Measurements from ENCODE around the gene ZNF761.
A peak's percentile ranks its signal among the peaks of the same experiment; 100 is the strongest.

Gene ZNF761

DNA sequence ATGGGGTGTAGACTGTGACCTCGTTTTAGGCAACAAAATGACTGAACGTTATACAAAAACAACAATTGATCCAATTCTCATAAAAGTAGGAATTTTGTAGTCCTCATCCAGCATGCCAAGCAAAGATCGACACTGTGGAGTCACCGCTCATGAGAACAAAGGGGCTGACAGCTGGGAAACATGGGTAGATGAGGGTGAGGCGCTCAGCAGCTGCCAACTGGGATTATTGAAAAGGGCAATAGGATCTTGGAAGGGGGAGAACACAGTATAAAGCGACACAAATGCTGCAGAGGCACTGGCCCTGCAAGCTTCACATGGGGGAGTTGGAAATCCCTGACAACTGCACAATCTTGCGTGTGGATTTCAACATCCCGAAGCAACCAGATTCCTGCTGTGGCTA is 42.2 kb upstream of the ZNF761 start:
- H3K27ac ChIP-seq (ENCODE audit: low read depth, low read length) = no peak overlapping the region
- H3K36me3 ChIP-seq (ENCODE audit: low read length) = peaks cover 21% of the 10 kb centered on the region
- H3K4me2 ChIP-seq (ENCODE audit: low read depth, low read length, poor library complexity, severe bottlenecking) = no peak overlapping the region
- H3K27me3 ChIP-seq (ENCODE audit: low read length) = no peaks in the 10 kb centered on the region
- H3K79me2 ChIP-seq (ENCODE audit: insufficient read depth, low read length) = no peaks in the 10 kb centered on the region
- no peaks in the 10 kb centered on the region for H3K9me2 ChIP-seq (replicated peaks; ENCODE audit: insufficient read depth, low read length)
- H3K9me3 ChIP-seq (ENCODE audit: insufficient read depth, low read length) = peaks cover 28% of the 10 kb centered on the region; the same call in 1 of the 2 replicates
- TF ChIP-seq, protein P1, sequence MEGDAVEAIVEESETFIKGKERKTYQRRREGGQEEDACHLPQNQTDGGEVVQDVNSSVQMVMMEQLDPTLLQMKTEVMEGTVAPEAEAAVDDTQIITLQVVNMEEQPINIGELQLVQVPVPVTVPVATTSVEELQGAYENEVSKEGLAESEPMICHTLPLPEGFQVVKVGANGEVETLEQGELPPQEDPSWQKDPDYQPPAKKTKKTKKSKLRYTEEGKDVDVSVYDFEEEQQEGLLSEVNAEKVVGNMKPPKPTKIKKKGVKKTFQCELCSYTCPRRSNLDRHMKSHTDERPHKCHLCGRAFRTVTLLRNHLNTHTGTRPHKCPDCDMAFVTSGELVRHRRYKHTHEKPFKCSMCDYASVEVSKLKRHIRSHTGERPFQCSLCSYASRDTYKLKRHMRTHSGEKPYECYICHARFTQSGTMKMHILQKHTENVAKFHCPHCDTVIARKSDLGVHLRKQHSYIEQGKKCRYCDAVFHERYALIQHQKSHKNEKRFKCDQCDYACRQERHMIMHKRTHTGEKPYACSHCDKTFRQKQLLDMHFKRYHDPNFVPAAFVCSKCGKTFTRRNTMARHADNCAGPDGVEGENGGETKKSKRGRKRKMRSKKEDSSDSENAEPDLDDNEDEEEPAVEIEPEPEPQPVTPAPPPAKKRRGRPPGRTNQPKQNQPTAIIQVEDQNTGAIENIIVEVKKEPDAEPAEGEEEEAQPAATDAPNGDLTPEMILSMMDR (IDR thresholded peaks at IDR 0.05; ENCODE audit: insufficient read depth, low read length, poor library complexity, severe bottlenecking) = no peak
- TF ChIP-seq EZH2phosphoT487 (conservative IDR thresholded peaks at IDR 0.05; ENCODE audit: low read length) = no peak
- no peak overlapping the region for H2AFZ ChIP-seq (ENCODE audit: low read depth, low read length, severe bottlenecking)
- no peaks in the 10 kb centered on the region for H4K20me1 ChIP-seq (ENCODE audit: low read depth, low read length)
- H3K4me3 ChIP-seq (ENCODE audit: insufficient read depth, low read length, poor library complexity, severe bottlenecking) = no peak overlapping the region
- no peak overlapping the region for H3K9ac ChIP-seq (ENCODE audit: low read length)
- no peaks in the 10 kb centered on the region for H3F3A ChIP-seq (ENCODE audit: insufficient read depth)

DNA sequence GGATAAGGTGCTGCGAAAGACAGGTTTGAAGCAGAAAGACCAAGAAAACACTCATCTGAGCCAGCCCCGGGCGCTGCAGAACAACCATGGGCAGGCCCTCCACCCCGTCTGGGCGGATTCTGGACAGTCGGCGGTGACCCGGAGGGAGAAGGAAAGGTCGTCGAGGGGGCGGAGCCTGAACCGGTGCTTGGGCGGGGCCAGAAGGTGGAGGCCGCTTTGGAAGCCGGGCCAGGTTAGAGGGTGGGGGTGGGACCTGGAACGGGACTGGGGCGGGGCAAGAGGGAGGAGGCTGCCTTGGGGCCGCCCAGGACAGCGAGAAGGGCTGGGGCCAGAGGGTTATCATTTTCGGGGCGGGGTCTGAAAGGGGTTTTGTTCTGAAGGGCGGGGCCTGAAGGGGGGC is 41.8 kb upstream of the ZNF761 start:
- Histone ChIP-seq H3K9me3 (ENCODE audit: insufficient read depth, low read length) (peaks cover 26% of the 10 kb centered on the region; the same call in 1 of the 2 replicates), H3K4me3 (ENCODE audit: insufficient read depth, low read length, poor library complexity, severe bottlenecking) (no peak overlapping the region)

DNA sequence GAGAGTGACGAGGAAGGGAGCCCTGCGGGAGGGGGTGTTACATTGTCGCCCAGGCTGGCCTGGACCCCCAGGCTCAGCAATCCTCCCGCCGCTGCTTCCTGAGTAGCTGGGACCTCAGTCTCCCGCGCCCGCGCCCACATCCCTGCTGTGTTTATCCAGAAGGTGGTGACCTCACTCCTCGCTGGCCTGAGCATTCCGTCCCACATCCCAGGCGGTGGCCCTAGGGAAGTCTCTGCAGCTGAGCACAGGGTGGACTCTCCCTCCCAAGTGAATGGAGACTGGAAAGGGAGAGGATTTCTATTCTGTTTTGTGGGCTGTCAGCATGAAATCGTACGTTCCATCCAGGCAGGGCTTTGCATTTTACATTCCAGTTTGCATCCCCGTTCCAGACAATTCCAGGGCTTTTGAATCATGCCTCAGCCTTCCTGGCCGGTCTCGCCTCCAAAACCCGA is 37.2 kb upstream of the ZNF761 start:
- Histone ChIP-seq H2AFZ (ENCODE audit: low read depth, low read length, severe bottlenecking) (peak overlapping the region; percentile 22), H3K27ac (ENCODE audit: low read depth, low read length) (no peak overlapping the region), H3K36me3 (ENCODE audit: low read length) (peaks cover 9% of the 10 kb centered on the region; the same call in 1 of the 2 replicates), H4K20me1 (ENCODE audit: low read depth, low read length) (no peaks in the 10 kb centered on the region), H3K9me3 (ENCODE audit: insufficient read depth, low read length) (peaks cover 10% of the 10 kb centered on the region; the same call in 1 of the 2 replicates), H3K9me2 (replicated peaks; ENCODE audit: insufficient read depth, low read length) (no peaks in the 10 kb centered on the region), H3K4me2 (ENCODE audit: low read depth, low read length, poor library complexity, severe bottlenecking) (peak overlapping the region; percentile 33), H3K4me3 (ENCODE audit: insufficient read depth, low read length, poor library complexity, severe bottlenecking) (no peak overlapping the region), H3K27me3 (ENCODE audit: low read length) (no peaks in the 10 kb centered on the region), H3K79me2 (ENCODE audit: insufficient read depth, low read length) (peaks cover 20% of the 10 kb centered on the region; the same call in 1 of the 2 replicates), H3F3A (ENCODE audit: insufficient read depth) (no peaks in the 10 kb centered on the region), H3K9ac (ENCODE audit: low read length) (peak overlapping the region; percentile 83; the same call in 1 of the 2 replicates)
- TF ChIP-seq, protein P1 (IDR thresholded peaks at IDR 0.05; ENCODE audit: insufficient read depth, low read length, poor library complexity, severe bottlenecking) = no peak
- TF ChIP-seq EZH2phosphoT487 (conservative IDR thresholded peaks at IDR 0.05; ENCODE audit: low read length) = no peak

More for the DNA sequence above, 41.8 kb upstream of the ZNF761 start:
- Histone ChIP-seq H4K20me1 (ENCODE audit: low read depth, low read length) (no peaks in the 10 kb centered on the region), H3K9me2 (replicated peaks; ENCODE audit: insufficient read depth, low read length) (no peaks in the 10 kb centered on the region), H3K79me2 (ENCODE audit: insufficient read depth, low read length) (no peaks in the 10 kb centered on the region), H3K4me2 (ENCODE audit: low read depth, low read length, poor library complexity, severe bottlenecking) (no peak overlapping the region), H3K27ac (ENCODE audit: low read depth, low read length) (no peak overlapping the region), H3F3A (ENCODE audit: insufficient read depth) (no peaks in the 10 kb centered on the region), H3K27me3 (ENCODE audit: low read length) (no peaks in the 10 kb centered on the region), H3K36me3 (ENCODE audit: low read length) (peaks cover 17% of the 10 kb centered on the region), H3K9ac (ENCODE audit: low read length) (no peak overlapping the region), H2AFZ (ENCODE audit: low read depth, low read length, severe bottlenecking) (no peak overlapping the region)
- TF ChIP-seq EZH2phosphoT487 (conservative IDR thresholded peaks at IDR 0.05; ENCODE audit: low read length) = no peak
- TF ChIP-seq, protein P1 (IDR thresholded peaks at IDR 0.05; ENCODE audit: insufficient read depth, low read length, poor library complexity, severe bottlenecking) = no peak

Data from SU-DHL-6 (cell line).